C4-2B (cell line): ENCODE results near the gene RALGAPA2.

Source experiments
- H3K27ac ChIP-seq: fragments of 450-650 bp; 2 replicates; pipeline ENCODE4 v1.5.1; 2017
- ZFX ChIP-seq: fragments of 450-650 bp; IDR thresholded peaks from 2 replicates; pipeline ENCODE4 v1.6.1; 2017
- TF ChIP-seq, protein P1 (sequence below): fragments of 450-650 bp; conservative IDR thresholded peaks from 2 replicates; pipeline ENCODE4 v1.5.1; 2017; ENCODE audit warnings: mild to moderate bottlenecking

Gene RALGAPA2

DNA sequence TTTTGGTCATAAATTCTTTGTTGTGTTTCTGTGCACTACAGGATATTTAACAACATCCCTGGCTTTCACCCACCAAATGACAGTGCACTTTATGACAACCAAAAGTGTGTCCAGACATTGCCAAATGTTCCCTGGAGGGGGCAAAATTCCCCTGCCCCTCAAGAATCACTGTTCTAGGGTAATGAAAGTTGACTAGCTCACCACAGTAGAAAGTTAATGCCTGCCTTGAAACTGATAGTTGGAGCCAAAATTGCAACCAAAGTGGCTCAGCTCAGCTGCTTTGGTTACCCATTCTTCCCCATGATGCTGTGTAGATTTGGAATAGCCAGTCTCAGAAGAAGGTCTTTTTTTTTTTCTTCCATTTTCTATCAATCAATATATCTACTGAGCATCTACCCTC, 150.6 kb downstream of the RALGAPA2 start:
- TF ChIP-seq ZFX, result no peak
- TF ChIP-seq, protein P1, sequence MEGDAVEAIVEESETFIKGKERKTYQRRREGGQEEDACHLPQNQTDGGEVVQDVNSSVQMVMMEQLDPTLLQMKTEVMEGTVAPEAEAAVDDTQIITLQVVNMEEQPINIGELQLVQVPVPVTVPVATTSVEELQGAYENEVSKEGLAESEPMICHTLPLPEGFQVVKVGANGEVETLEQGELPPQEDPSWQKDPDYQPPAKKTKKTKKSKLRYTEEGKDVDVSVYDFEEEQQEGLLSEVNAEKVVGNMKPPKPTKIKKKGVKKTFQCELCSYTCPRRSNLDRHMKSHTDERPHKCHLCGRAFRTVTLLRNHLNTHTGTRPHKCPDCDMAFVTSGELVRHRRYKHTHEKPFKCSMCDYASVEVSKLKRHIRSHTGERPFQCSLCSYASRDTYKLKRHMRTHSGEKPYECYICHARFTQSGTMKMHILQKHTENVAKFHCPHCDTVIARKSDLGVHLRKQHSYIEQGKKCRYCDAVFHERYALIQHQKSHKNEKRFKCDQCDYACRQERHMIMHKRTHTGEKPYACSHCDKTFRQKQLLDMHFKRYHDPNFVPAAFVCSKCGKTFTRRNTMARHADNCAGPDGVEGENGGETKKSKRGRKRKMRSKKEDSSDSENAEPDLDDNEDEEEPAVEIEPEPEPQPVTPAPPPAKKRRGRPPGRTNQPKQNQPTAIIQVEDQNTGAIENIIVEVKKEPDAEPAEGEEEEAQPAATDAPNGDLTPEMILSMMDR, result no peak

DNA sequence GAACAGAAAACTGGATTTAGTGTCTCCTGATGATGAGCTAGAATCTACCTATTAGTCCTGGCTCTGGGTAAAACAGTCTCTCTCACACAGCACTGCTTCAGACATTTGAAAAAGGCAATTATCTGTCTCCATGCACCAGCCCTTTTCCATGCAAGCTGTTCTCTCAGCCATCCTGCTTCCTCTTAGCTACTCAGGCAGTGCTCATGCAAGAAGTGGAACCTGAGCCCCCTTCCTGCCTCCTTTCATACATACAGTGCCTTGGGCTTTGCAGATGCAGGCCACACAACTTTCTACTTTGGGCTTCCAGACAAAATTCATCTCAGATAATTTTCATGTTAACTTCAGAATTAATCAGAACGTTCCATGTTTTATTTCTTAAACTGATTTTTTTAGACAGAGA, 151.3 kb downstream of the RALGAPA2 start:
- TF ChIP-seq, protein P1, result no peak
- no peak for TF ChIP-seq ZFX
- no peak overlapping the region for H3K27ac ChIP-seq

More for the DNA sequence above, 150.6 kb downstream of the RALGAPA2 start:
- H3K27ac ChIP-seq, result no peak overlapping the region

- TF ChIP-seq ZFX, result no peak
- TF ChIP-seq, protein P1, result no peak
- H3K27ac ChIP-seq, result no peak overlapping the region
These were observed 155.0 kb downstream of the RALGAPA2 start for GRCh38 chr20:20557406-20557805.

DNA sequence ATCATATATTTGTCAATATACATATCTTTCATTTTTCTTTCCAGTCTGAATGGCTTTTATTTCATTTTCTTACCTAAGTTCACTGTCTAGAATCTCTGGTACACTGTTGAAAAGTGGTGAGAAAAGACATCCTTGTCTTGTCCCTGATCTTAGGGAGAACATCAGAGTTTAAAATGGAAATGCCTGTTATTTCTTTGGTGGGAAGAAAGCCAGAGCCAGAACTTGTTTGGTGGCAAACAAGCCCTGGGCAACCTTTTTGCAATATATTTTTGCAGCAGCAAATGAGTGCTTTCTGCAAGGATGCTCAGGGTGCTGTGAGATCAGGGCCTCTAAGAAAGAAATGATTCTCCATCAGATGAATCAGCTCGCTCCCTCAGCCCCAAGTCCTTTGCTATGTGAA, 156.6 kb downstream of the RALGAPA2 start:
- H3K27ac ChIP-seq, result no peak overlapping the region
- TF ChIP-seq, protein P1, result no peak
- TF ChIP-seq ZFX, result no peak

- TF ChIP-seq, protein P1, result no peak
- no peak for TF ChIP-seq ZFX
- H3K27ac ChIP-seq, result no peak overlapping the region
These were observed 157.5 kb downstream of the RALGAPA2 start for GRCh38 chr20:20554951-20555350.

- H3K27ac ChIP-seq, result no peak overlapping the region
- TF ChIP-seq, protein P1, result no peak
- no peak for TF ChIP-seq ZFX
These were observed 158.9 kb downstream of the RALGAPA2 start for GRCh38 chr20:20553541-20553940.

GRCh38 chr20:20552076-20552475, 160.4 kb downstream of the RALGAPA2 start:
- H3K27ac ChIP-seq, result no peak overlapping the region
- no peak for TF ChIP-seq ZFX
- TF ChIP-seq, protein P1, result no peak
